GM12865 (cell line): ENCODE data around the gene COL18A1.
"Not testable (repeated sequence)": the region's sequence is repeated elsewhere in the genome, so short reads cannot be mapped to it uniquely, and the experiment has no call there.

Source experiments
- DNase-seq: peaks from one replicate; pipeline ENCODE4 v3.0.0; 2010; ENCODE audit warnings: low read depth
- H3K4me3 ChIP-seq: 2 replicates; pipeline ENCODE4 v1.5.1; 2011; ENCODE audit warnings: mild to moderate bottlenecking, low read depth, low read length, control low read depth
- TF ChIP-seq, protein P1 (sequence below): IDR thresholded peaks from 2 replicates; pipeline ENCODE4 v1.5.1; 2011; ENCODE audit warnings: low read length, control low read depth, low read depth, inconsistent platforms; ENCODE audit not compliant: insufficient read depth; ENCODE audit errors: missing control alignments

Gene COL18A1

DNA sequence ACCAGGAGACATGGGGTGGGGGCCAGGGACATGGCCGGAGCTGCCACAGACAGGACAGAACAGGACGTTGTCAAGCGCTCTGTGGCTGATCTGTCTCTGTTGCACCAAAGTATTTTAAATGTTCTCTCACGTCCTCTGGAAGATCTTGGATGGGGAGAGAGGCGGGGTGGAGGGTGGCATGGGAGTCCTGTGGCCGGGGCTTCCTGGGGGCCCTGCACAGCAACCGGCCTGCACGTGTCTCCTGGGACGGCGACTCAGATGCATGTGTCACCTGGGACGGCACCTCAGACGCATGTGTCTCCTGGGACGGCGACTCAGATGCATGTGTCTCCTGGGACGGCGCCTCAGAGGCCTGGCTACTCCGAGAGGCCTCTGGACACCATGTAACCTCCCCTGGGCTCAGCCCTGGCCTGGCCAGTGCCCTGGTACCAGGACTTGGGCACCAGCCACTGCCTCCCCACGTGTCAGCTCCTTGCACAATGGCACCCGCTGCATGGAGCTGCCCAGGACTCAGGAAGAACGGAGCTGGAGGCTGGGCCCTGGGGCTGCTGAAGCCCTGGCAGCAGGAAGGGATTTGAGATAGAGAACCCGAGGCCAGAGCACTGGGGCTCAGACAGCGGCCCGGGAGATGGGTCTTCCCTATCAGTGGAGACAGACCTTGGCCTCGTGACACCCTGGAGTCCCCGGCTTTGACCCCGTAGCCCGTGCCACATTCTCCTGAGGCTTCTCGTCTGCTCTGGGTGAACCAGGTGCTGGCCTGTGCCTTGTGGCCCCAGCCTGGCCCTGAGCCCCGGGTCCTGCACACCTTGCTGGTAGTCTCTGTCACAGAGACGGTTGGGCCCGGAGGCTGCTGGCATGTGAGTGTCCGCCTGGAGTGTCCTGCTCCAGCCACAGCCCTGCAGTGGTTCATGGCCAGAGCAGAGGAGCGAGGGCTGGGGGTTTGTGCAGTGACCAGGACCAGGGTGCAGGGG lies 152.0 kb downstream of the COL18A1 start:
- TF ChIP-seq, protein P1, sequence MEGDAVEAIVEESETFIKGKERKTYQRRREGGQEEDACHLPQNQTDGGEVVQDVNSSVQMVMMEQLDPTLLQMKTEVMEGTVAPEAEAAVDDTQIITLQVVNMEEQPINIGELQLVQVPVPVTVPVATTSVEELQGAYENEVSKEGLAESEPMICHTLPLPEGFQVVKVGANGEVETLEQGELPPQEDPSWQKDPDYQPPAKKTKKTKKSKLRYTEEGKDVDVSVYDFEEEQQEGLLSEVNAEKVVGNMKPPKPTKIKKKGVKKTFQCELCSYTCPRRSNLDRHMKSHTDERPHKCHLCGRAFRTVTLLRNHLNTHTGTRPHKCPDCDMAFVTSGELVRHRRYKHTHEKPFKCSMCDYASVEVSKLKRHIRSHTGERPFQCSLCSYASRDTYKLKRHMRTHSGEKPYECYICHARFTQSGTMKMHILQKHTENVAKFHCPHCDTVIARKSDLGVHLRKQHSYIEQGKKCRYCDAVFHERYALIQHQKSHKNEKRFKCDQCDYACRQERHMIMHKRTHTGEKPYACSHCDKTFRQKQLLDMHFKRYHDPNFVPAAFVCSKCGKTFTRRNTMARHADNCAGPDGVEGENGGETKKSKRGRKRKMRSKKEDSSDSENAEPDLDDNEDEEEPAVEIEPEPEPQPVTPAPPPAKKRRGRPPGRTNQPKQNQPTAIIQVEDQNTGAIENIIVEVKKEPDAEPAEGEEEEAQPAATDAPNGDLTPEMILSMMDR, result no peak
- DNase-seq, result no peak
- H3K4me3 ChIP-seq, result no peak overlapping the region

DNA sequence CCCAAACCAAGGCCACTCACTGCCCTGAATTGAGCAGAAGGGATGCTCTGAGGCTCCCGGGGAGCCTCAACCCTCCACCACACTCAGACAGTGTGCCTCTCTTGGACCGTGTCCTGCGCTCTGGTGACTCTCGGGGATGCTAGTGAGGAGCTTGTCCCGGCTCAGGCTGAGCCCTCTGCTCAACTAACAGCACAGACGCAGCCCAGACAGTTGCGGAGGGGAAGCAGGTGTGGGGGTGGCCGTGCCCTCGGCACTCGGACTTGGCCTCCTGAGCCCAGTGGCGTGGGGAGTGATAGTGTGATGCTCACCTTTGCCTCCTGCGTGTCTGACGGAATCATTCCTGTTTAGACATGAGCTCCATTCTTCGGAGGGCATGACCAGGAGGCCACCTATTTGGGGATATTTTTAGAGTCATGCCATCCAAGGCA lies 152.7 kb downstream of the COL18A1 start:
- DNase-seq, result no peak
- no peak overlapping the region for H3K4me3 ChIP-seq
- TF ChIP-seq, protein P1, result no peak

DNA sequence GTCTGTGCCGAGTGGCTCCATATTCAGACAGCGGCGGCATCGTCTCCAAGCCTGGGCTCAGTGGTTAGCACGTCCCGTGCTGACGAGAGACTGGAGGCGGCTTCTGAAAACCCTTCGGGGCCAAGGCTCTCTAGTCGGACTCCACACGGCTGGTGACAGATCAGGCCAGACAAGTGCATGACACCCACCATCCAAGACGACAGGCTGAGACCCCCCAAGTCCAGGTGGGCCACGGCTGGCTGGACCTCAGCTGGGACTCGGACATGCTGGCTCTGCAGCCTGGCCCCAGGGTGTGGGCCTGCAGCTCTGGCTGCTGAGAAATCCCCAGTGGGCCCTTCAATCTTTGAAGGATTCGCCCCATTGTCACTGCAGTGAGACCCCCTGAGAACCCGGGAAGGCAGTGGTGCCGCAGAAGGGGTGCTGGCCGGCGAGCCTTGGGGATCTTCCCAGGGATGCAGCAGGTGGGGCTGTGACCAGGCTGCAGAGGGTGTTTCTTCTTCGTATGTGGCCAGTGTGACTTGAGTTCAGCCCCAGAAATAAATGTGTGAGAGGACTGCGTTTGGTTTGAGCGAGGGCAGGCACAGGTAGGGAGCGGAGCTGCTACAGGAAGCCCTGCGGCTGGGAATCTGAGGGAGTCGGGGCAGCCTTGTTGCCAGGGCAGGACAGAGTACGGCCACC lies 153.2 kb downstream of the COL18A1 start:
- no peak overlapping the region for H3K4me3 ChIP-seq
- TF ChIP-seq, protein P1, result no peak
- no peak for DNase-seq

DNA sequence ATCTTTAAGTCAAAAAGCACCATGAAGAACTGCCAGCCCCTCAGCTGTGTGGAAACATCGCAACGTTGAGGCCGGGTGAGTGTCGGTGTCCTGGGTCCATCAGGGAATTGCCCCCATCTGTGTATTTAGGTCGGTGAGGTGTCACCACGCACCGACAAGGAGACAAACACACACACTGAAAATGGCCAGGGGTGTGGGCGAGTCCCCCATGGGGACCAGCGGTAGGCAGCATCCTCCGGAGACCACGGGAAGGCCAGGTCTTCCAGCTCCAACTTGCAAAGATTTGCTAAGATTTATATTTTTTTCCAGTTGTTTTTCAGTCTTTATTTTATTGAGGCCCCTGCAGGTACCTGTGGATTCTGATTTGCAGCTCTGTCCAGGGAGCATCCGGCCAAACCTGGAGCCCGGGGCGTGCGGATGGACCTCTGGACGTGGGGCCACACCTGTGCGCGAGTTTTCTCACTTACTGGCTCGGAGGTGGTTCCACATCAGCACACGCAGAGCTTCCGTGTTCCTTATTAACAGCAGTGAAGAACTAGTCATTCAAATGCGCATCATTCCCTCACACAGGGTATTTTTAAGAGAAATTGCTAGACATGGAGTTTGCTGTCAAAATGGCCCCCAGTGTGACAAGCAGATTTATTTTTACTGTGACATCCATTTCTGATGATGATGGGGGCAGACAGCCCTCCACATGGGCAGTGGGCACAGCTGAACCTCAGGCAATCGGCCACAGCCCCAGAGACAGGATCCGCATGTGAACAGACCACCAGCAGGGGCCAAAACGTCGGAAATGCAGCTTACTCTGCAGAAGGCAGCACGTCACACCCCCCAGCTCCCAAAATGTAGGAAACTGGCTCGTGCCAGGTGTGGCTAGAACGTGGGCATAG lies 154.5 kb downstream of the COL18A1 start:
- no peak overlapping the region for H3K4me3 ChIP-seq
- TF ChIP-seq, protein P1, result no peak
- DNase-seq, result no peak

DNA sequence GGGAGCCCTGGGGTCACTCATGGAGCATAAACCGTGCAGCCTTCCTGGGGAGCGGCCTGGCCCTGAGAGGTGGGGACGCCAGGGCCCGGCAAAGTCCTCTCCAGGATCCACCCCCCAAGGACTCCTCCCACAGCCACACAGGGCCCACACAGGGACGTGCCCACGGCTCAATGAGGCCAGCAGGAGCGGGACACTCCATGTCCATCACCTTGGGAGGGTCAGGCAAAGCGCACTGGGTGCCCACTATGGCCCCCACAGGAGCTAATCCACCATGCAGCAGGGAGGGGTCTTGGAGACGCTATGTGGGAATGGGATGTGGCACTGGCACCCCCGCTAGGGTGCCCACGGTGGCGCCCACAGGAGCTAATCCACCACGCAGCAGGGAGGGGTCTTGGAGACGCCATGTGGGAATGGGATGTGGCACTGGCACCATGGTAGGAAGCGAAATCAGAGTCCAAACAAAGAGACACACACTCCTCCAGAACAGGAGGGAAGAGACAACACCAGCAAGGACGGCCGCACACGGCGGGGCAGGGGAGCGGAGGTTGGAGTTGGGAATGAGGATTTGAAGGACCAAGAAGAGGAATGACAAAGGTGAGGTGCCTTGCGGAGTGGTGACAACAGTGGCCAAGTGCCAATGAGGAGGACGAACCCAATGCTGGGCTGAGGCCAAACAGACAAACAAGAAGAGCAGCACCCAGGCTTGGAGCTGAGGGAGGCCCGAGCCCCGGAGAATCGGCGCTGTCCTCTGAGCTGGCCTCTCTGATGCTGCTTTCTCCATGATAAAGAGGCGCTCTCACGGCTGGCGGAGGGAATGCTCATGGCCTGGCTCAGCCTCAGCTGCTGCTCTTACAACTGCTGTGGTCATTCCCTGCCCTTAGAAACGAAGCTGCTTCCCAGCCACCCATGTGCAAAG lies 155.4 kb downstream of the COL18A1 start:
- H3K4me3 ChIP-seq, result no peak overlapping the region
- TF ChIP-seq, protein P1, result no peak
- DNase-seq, result no peak

DNA sequence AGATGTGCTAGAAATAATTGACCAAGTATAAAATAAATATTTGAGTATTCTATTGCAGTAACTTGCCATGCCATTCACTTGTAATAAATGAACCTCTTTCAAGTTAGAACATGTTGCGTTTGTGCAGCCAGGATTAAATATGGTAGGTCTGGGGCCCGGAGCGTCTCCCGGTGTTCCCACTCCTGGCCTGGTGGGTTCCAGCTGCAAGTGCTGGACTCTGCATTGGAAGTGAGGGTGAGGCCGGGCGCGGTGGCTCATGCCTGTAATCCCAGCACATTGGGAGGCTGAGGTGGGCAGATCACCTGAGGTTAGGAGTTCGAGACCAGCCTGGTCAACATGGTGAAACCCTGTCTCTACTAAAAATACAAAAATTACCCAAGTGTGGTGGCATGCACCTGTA lies 156.3 kb downstream of the COL18A1 start:
- H3K4me3 ChIP-seq, DNase-seq: not testable (repeated sequence)
